Activated CD8-positive, alpha-beta memory T cell treated with anti-CD3 and anti-CD28 coated beads, Interleukin-2, amount 50 U/mL, for 24 hours (primary cell): Measurements from ENCODE around the gene CD72.
"Not testable (repeated sequence)": the region's sequence is repeated elsewhere in the genome, so short reads cannot be mapped to it uniquely, and the experiment has no call there.

Experiments
- DNase-seq: peaks from one replicate; pipeline ENCODE4 v3.0.0-alpha.2; 2020; ENCODE audit errors: extremely low read depth

Gene CD72

GRCh38 chr9:35593581-35593980, 24.6 kb downstream of the CD72 start:
- no peak for DNase-seq

DNA sequence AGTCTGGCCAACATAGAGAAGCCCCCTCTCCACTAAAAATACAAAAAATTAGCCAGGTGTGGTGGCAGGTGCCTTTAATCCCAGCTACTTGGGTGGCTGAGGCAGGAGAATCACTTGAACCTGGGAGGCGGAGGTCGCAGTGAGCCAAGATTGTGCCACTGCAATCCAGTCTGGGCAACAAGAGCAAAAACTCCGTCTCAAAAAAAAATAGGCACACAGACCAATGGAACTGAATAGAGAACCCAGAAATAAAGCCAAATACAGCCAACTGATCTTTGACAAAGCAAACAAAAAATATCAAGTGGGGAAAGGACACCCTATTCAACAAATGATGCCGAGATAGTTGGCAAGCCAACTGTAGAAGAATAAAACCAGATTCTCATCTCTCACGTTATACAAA, 29.7 kb downstream of the CD72 start:
- DNase-seq, result not testable (repeated sequence)

- not testable (repeated sequence) for DNase-seq
Observed at GRCh38 chr9:35584681-35585080, 33.5 kb downstream of the CD72 start.

DNA sequence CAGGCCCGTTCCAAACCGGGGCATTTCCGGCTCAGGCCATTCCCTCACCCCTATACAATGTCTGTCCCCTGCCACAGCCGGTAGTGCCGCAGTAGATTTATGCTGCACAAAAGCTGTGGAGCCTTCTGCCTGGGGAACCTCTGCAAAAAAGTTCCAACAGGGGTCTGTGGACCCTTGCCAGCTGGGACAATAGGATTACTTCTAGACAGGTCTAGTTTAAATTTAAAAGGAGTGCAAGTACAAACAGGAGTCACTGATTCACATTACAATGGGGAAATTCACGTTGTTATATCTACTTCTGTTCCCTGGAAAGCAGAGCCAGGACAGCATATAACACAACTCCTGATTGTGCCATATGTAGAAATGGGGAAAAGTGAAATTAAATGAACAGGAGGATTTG, 34.7 kb downstream of the CD72 start:
- DNase-seq, result not testable (repeated sequence)

DNA sequence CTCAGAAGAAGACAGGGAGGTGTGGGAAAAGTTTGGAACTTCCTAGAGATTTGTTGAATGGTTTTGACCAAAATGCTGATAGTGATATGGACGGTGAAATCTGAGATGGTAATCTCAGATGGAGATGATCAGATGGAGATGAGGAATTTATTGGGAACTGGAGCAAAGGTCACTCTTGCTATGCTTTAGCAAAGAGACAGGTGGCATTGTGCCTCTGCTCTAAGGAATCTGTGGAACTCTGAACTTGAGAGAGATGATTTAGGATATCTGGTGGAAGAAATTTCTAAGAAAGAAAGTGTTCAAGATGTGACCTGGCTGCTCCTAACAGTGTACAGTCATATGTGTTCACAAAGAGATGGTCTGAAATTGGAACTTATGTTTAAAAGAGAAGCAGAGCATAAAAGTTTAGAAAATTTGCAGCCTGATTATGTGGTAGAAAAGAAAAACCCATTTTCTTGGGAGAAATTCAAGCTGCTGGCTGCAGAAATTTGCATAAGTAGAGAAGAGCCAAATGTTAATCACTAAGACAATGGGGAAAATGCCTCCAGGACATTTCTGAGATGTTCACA, 38.5 kb downstream of the CD72 start:
- not testable (repeated sequence) for DNase-seq

- peak; percentile 14 for DNase-seq
Observed at GRCh38 chr9:35579130-35579529, 39.1 kb downstream of the CD72 start.

DNA sequence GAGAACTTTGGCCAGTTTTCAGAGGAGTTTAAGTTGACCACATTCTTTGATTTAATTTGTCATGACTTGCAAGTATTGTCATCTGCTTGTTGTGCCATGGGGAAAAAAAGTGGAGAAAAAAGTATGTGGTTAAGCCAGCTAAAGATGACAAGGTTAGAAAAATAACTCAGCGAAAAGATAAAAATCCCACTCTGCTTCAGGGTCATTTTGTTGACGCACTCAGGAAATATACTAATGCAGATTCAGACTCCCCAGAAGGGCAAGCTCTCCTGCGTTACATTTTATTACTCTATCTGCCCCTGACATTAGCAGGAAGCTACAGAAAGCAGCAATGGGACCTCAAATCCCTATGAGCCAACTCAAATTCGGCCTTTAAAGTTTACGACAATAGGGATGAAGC, 40.7 kb downstream of the CD72 start:
- DNase-seq, result no peak

DNA sequence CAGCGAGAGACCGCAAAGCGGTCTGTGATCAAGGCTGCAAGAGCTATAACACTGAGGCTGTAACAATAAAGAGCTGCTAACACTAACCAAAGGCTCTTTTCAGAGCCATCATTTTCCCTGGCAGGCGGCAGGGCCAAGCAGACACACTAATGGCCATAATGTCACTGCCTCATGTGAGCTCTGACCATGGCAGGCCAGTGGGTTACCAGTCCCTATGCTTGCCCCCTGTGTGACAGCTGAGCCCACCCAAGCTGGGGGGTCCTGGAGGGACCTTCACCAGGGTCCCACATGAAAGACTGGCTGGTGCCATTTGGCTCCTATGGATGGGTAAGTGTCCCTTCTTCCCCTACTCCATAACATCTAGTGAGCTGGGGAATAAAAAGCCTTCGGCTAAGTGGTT, 42.7 kb downstream of the CD72 start:
- no peak for DNase-seq

DNA sequence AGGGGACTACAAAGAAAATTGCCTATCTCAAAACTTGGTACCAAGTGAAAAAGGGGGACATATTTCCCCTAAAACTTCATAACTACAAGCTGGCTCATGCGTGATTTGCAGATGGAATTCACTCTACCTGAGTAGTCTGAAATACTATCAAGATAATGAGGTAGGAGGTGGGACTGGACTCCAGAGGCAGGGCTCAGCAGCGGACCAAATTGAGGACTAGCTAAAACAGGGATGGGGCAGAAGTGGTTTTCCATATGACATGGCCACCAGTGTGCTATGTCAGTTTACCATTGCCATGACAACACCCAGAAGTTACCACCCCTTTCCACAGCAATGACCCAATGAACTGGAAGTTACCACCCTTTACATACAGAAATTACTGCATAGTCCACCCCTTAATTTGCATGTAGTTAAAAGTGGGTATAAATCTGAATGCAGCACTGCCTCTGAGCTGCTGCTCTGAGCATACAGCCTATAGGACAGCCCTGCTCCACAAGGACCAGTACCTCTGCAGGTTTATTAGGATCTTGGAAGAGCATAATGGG, 43.6 kb downstream of the CD72 start:
- DNase-seq, result no peak

- peak; percentile 5 for DNase-seq
Observed at GRCh38 chr9:35570709-35571504, 47.3 kb downstream of the CD72 start.

DNA sequence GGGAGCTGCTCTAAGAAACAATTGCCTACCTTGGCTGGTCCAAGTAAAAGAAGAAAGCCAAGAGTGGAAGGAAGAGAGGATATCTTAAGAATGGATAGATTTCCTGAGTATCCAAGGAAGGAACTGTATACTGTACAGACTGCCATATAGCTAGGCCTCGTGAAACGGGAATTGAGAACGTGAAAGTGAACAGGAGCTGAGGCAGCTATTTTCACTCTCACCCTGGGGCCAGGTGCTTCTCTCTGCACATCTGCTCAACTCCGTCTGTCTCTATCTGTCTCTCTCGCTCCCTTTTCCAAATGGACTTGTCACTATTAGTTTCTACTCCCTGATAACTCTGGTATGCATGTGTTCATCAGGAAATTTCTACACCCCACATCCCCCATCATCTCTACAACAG, 49.0 kb downstream of the CD72 start:
- DNase-seq, result no peak

GRCh38 chr9:35568196-35568595, 50.0 kb downstream of the CD72 start:
- no peak for DNase-seq

- DNase-seq, result no peak
Observed at GRCh38 chr9:35566417-35566816, 51.8 kb downstream of the CD72 start.

GRCh38 chr9:35564658-35565061, 53.6 kb downstream of the CD72 start:
- DNase-seq, result no peak

- no peak for DNase-seq
Observed at GRCh38 chr9:35563791-35564197, 54.4 kb downstream of the CD72 start.

GRCh38 chr9:35562895-35563780, 55.1 kb downstream of the CD72 start:
- no peak for DNase-seq

- no peak for DNase-seq
Observed at GRCh38 chr9:35561468-35562261, 56.5 kb downstream of the CD72 start.

DNA sequence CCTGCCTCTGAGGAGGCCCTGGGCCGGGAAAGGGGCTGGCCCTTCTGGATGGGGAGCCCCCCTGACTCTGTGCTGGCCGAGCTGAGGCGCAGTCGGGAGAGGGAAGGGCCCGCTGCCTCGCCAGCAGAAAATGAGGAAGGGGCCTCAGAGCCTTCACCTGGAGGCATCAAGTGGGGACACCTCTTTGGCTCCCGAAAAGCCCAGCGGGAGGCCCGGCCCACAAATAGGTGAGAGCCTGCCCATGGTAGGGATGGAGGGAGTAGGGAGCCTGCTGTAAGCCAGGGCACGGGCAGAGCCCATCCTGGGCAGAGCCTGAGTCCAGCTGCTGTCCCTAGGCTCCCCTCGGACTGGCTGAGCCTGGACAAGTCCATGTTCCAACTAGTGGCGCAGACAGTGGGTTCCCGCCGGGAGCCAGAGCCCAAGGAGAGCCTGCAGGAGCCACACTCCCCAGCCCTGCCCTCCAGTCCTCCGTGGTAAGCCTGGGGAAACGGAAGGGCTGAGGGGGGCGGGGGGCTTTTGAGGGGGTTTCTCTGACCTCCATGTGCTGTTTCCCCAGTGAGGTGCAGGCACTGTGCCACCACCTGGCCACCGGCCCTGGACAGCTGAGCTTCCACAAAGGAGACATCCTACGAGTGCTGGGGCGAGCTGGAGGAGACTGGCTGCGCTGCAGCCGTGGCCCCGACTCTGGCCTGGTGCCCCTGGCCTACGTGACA, 57.4 kb downstream of the CD72 start:
- no peak for DNase-seq
